HG02610 (cell line): Measurements from ENCODE around the gene TPGS1.

Source experiments
- ATAC-seq: cut with Tn5 transposase; IDR thresholded peaks from one replicate; pipeline ENCODE4 v1.9.1; 2021; ENCODE audit warnings: mild to moderate bottlenecking, moderate library complexity; ENCODE audit not compliant: unreplicated experiment

The TPGS1 gene

GRCh38 chr19:513368-514165, 6.3 kb downstream of the TPGS1 start:
- no peak for ATAC-seq

GRCh38 chr19:514166-514663, 6.9 kb downstream of the TPGS1 start:
- no peak for ATAC-seq

- ATAC-seq, result no peak
Observed at GRCh38 chr19:517721-518597, 10.7 kb downstream of the TPGS1 start.

- ATAC-seq, result no peak
Observed at GRCh38 chr19:518598-519231, 11.4 kb downstream of the TPGS1 start.

- no peak for ATAC-seq
Observed at GRCh38 chr19:519449-519865, 12.2 kb downstream of the TPGS1 start.

- no peak for ATAC-seq
Observed at GRCh38 chr19:522726-523125, 15.4 kb downstream of the TPGS1 start.

- no peak for ATAC-seq
Observed at GRCh38 chr19:524062-524674, 16.9 kb downstream of the TPGS1 start.

- ATAC-seq, result no peak
Observed at GRCh38 chr19:525029-525428, 17.7 kb downstream of the TPGS1 start.

GRCh38 chr19:525857-526419, 18.6 kb downstream of the TPGS1 start:
- ATAC-seq, result no peak

GRCh38 chr19:530134-531008, 23.1 kb downstream of the TPGS1 start:
- no peak for ATAC-seq

GRCh38 chr19:531009-531752, 23.9 kb downstream of the TPGS1 start:
- peak; percentile 77 for ATAC-seq

- peak; percentile 30 for ATAC-seq
Observed at GRCh38 chr19:531753-532560, 24.7 kb downstream of the TPGS1 start, which contains the start of gene CDC34. Gene CDC34 (plus strand): TSS chr19:531760. CDS start chr19:531932, 172 bp downstream.

- ATAC-seq, result no peak
Observed at GRCh38 chr19:532561-533363, 25.5 kb downstream of the TPGS1 start.

- ATAC-seq, result no peak
Observed at GRCh38 chr19:533364-534058, 26.2 kb downstream of the TPGS1 start.

- no peak for ATAC-seq
Observed at GRCh38 chr19:534088-534487, 26.8 kb downstream of the TPGS1 start.

GRCh38 chr19:535017-535835, 27.9 kb downstream of the TPGS1 start:
- ATAC-seq, result no peak
